Fibroblast of the aortic adventitia (primary cell): ENCODE results near the gene HRG. TPM values are rescaled to one million over a fixed set of nuclear protein-coding genes. Genes with fewer than 3 reads are reported as not detected.

Source experiments
- DNase-seq: peaks from one replicate; pipeline ENCODE4 v3.0.0-alpha.2; 2010; ENCODE audit warnings: low read depth
- H3K4me3 ChIP-seq: 2 replicates; pipeline ENCODE4 v1.5.1; 2011; ENCODE audit warnings: low read depth, mild to moderate bottlenecking, control low read depth, low read length, moderate library complexity
- total RNA-seq: library from RNA; depleted of rRNA; stranded (reverse); fragments of >200 nt; gene quantifications from 2 replicates; pipeline ENCODE4 v1.2.3, GENCODE V29; 2012; ENCODE audit warnings: low replicate concordance
- TF ChIP-seq, protein P1 (sequence below): IDR thresholded peaks from 2 replicates; pipeline ENCODE4 v1.5.1; 2011; ENCODE audit warnings: mild to moderate bottlenecking, low read length, control low read depth, inconsistent platforms; ENCODE audit not compliant: insufficient read depth

HRG gene
- total RNA-seq, 1 donor: not detected

DNA sequence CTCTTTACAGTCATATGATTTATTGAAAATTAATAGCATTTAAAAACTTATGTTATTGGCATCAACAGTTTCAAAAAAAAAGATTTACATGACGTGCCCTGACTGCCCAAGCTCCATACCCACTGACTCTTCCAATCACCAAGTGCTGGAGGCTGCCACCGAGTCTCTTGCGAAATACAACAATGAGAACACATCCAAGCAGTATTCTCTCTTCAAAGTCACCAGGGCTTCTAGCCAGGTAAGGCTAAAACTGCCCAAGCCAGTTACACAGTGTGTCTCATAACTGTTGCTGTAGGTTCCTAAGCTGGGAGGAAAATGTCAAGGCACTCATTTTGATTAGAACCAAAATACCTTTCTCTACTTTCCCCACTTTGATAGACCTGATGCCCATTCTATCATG, 21.1 kb upstream of the HRG start:
- no peak overlapping the region for H3K4me3 ChIP-seq
- TF ChIP-seq, protein P1, sequence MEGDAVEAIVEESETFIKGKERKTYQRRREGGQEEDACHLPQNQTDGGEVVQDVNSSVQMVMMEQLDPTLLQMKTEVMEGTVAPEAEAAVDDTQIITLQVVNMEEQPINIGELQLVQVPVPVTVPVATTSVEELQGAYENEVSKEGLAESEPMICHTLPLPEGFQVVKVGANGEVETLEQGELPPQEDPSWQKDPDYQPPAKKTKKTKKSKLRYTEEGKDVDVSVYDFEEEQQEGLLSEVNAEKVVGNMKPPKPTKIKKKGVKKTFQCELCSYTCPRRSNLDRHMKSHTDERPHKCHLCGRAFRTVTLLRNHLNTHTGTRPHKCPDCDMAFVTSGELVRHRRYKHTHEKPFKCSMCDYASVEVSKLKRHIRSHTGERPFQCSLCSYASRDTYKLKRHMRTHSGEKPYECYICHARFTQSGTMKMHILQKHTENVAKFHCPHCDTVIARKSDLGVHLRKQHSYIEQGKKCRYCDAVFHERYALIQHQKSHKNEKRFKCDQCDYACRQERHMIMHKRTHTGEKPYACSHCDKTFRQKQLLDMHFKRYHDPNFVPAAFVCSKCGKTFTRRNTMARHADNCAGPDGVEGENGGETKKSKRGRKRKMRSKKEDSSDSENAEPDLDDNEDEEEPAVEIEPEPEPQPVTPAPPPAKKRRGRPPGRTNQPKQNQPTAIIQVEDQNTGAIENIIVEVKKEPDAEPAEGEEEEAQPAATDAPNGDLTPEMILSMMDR: no peak
- DNase-seq: no peak

- DNase-seq: no peak
- H3K4me3 ChIP-seq: no peak overlapping the region
- TF ChIP-seq, protein P1: no peak
Measured at GRCh38 chr3:186646106-186646505, 19.7 kb upstream of the HRG start.

DNA sequence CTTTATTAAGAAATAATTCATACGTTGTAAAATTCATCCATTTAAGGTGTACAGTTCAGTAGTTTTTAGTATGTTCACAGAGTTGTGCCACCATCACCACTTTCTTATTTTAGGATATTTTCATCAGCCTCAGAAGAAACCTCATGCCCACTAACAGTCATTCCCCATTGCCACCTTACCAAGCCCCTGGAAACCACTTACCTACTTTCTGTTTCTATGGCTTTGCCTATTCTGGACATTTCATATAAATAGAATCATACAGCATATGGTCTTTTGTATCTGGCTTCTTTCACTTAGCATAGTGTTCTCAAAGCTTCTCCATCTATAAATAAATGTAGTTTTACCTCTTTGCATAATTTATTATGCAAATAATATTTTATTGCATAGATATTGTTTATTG, 19.0 kb upstream of the HRG start:
- no peak overlapping the region for H3K4me3 ChIP-seq
- TF ChIP-seq, protein P1: no peak
- DNase-seq: no peak

- no peak for DNase-seq
- H3K4me3 ChIP-seq: no peak overlapping the region
- TF ChIP-seq, protein P1: no peak
Measured at GRCh38 chr3:186648851-186649250, 17.0 kb upstream of the HRG start.

DNA sequence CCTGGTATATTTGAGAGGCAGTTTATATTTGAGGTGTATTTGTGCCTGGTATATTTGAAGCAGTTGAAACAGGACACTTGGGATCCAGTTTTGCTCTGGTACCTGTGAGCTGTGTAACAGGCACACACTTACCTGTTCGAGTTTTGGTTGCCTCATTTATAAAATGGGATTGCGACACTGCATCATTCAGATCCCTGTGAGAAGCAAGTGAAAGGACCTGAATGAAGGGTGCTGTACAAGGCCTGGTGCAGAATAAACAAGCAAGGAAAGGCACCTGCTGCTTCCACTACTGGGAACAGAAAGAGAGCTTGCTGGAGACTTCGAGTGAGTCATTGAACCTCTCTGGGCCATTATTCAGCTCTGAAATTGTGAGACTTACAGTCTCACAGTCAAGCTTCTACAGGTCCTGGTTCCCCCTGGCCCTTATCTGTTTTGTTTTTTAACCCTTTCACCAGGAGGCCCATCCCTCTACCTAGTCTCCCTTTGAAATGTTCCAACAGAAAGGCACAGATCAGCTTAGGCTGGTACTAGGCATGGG, 14.1 kb upstream of the HRG start:
- no peak overlapping the region for H3K4me3 ChIP-seq
- no peak for DNase-seq
- TF ChIP-seq, protein P1: no peak

DNA sequence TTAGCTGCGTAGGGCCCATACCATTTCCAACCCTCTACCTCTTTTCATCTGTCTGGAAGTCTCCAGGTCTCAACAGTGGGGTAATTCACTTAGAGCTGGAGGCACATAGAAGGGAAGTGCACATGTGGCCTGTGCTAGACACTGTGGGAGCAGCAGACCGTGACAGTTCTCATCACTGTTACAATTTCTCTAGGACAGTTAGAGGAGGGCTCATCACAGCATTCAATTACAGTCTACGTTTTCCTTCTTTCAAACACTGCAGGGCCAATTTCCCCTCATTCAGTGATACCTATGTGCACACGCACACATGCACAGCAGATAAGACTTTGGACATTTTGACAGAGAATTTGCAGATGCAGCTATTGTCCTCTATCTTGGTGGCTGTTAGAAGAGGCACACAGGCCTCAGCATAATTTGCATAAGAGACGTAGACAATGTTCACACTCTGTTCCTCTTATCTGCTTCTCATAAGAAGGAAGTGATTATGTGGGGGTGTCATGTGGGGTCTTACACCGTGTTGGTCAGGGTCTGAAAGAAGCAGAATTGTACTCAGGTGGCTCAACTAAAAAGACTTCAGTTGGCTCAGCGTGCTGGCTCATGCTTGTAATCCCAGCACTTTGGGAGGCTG, 12.6 kb upstream of the HRG start:
- DNase-seq: no peak
- TF ChIP-seq, protein P1: no peak
- H3K4me3 ChIP-seq: no peak overlapping the region

DNA sequence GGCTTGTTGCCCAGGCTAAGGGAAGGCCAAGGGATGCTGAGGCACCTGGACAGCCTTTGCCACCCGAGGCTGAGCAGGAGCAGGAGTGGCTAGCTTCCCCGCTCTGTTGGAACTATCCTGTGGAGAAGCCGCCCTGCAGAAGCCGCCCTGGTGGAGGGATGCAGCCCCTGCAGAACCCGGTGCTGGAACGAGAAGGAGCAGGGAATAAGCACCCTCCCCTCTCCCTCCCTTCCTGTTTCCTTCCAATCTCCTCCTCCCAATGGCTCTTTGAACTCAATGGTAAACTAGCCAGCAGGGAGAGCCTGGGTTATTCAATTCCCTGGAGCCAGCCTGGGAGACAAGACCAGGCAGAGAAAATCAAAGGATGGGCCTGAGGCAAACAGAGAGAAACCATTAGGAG, 11.8 kb upstream of the HRG start:
- no peak overlapping the region for H3K4me3 ChIP-seq
- DNase-seq: no peak
- TF ChIP-seq, protein P1: no peak
